Amniotic stem cell (primary cell): ENCODE measurements around the gene FAM120A.
"Not testable (repeated sequence)": the region's sequence is repeated elsewhere in the genome, so short reads cannot be mapped to it uniquely, and the experiment has no call there.

Experiments used
- DNase-seq: peaks from one replicate; lab custom pipeline; 2025; lab: John Stamatoyannopoulos, UW

Gene FAM120A

DNA sequence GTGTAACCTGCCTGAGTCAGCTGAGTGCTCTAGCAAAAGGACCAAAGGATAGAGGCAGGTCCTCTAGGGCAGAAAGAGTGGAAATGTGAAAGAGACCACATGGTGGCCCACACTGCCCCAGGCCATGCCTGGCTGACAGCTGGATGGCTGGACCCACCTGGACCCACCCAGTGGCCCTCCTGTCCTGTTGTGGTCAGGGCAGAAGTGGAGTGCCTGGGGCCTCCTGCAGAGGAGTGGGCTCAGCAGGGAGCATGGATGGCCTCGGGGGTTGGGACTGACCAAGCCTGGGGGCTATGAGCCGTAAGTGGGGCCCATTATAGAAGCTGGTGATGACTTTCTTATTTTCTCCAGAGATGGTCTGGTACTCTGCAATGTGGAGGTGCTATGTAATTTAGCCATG, 57.6 kb downstream of the FAM120A start:
- no peak for DNase-seq

DNA sequence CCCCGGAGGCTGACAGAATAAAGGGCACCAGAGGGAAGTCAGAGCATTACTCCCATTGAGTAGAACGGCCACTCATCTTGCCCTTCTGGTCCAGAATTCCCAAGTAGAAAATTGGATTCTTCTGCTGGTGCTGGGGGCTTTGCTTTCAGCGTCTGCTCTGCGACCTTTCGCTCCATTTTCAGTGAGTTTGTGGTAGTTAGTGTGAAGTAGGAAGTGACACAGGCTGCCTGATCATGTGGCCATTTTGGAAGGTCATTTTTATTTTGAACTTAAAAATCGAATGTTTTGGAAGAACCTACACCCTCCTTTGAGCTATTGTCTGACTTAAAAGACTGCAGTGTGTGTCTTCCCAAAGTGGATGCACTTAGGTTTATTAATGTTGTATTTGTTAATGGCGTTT, 58.6 kb downstream of the FAM120A start:
- no peak for DNase-seq

DNA sequence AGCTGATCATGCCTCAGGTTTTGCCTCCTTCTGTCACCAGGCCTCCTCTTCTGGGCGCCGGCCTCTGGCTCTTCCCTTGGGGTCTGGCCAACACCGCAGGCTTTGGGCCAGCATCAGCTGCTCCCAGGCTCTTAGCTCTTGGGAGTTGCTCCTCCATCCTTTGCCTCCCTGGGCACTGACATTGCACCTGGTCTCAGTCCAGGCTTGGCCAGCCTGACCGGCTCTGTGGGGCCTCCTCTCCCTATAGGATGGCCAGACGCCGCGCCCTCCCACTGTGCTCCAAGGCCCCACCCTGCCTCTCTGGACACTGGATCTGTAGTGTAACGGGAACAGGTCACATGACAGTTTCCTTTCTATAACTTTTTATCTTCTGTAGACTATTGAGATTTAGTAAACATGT, 59.7 kb downstream of the FAM120A start:
- DNase-seq, result not testable (repeated sequence)

DNA sequence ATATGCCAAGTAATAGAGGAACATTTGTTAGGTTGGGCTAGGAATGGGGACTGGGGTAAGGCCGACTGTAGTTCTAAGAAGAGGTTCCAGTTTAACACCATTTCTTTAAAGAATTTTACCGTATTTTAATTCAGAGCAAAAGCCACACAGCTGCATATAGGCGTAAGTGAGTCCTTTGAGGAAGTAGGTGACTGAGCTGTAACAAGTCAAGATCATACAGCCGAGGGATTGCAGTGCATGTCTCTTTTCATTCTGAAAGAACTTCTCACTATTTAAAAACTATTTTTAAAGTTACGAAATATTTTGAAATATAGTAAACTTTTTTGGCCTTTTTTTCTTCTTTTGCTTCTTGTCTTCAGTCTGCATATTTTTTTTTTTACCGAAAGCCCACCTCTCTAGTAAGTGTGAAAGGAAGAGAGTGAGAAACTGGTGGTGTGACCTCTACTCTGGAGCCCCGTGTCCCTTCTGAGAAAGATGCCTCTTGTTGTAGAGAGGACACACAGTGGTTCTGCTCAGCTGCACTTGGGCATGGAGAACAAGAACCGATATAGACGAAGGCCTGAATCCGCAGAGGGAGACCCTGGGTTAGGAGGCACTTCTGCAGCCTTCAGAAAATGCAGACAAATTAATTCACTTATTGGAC, 60.8 kb downstream of the FAM120A start:
- not testable (repeated sequence) for DNase-seq

DNA sequence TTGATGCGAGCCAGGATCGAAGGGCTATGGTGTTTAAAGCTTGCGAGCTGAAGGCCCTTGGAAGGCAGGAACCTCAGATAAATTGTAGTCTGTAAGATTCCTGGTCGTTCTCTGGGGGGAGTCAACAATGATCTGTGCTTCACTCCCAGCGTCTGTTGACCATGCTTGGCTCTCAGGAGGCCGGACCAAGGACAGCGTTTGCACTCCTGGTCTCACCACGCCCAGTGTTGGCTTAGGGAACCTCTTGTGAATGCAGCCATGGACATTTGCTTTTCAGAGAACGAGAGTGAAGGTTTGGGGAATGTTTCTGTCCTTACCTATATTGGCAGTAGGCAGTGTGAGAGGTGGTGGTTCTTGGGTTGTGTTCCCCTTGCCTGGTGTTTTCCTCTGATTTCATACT, 62.1 kb downstream of the FAM120A start:
- no peak for DNase-seq

DNA sequence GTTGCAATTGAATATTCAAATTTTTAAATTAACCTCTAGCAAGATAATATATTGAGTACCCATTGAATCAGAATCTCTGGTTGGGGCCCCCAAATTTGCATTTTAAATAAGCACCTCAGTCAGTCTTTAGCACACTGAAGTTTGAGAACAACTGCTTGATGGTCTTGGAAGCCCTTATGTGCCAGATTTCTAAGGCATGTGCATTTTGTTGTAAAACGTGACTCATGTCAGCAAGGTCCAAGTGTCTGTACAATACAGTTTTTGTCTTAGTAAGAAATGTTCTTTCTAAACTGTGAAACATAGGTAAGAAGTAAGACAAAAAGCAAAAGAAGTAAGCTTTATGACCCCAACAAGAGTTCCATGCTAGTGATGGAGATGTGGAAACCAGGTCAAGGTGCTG, 65.8 kb downstream of the FAM120A start:
- no peak for DNase-seq

DNA sequence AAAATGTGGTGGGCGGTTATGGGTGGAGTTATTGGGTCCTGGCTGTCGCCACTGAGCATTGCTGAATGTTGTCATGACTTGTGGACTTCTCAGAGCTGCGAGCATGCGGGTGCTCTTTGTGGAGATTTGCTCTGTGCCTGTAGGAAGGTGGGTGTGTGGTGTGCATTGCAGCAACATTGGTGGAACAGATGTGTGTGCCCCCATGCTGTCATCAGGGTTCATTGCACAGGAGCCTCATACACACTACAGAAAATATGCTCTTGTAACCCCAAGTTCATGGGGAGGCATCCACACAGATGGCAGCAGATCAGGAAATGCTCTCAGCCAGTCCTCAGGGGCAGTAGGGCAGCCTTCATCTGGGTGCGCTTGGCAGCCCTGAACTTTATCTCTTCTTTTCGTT, 69.0 kb downstream of the FAM120A start:
- DNase-seq, result no peak

DNA sequence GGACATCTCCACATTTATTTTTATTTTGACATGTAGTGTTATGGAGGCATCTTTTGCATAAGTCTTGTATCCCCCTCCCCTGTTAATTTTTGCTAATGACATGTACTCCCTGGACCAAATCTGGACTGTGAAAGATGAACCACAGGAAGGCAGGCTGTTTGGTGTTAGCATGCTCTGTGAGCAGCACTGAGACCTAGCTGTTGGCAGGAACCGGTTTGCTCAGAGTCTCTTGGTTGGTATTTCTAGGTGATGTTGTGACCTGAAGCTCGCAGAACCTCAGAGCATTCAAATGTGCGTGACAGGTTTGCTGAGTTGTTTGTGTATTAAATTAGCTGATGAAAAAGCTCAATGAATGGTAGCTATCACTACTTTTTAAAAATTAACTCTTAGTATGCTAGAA, 71.3 kb downstream of the FAM120A start:
- DNase-seq, result no peak

DNA sequence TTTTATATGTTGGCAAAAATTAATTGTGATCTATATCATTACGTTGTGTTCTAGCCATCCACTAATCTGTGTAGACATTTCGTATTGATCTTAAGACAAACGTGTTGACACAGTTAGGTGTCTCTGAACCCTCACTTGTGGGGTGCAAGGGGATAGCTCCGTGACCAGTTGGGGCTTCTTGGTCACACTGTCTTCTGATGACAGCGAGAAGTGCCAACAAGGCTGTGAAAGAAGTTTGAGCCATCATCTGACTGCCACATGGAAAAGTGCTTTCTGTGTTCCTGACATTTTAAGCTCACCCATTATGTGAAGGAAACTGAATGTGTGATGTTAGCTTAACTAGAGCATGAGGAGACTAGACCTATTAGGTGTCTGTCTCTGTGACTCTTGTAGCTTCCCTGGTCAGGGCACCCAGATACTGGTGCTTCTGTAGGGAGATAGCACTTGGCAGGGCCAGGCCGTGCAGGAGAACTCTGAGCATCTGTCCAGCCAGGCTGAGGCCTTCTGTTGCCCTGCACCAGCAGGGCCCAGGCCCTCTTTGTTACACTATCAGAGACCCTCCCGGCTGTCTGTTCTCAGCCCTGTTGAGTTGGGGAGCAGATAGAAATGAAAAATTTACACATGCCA, 72.1 kb downstream of the FAM120A start:
- DNase-seq, result no peak

DNA sequence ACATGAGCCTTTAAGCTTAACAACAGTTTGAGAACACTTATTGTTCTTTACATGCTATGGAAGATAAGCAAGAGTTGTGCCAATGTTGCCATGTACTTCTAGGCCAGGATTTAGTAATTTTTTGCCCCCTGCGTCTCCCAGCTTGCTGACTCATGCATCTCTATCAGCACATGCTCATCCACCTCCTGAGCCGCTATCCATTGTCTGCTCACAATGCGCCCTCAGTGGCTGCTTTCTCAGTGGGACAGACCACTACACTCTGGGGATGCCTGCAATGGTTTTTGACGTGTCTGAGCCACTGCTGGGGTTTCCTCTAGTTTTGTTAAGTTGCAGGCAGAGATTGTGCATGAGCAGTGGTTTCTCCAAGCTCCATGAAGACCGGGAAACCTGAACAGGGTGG, 74.0 kb downstream of the FAM120A start:
- no peak for DNase-seq

DNA sequence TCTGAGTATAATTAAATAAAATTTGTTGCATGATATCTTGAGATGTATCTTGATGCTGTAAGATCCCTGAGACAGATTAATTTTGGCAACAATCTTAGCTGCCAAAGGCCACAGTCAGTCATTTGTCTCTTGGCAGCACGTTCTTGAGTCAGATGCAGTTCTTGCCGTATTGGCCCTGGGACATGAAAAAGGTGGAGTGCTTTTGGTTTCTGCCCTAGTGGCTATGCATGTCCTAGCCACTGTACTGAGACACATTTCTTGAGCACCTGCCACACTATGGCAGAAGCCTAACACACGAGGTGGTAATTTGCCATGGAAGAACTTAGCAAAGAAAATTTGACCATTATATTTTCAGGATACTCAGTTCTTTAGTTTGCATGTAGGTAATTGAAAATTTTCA, 79.9 kb downstream of the FAM120A start:
- DNase-seq, result no peak

DNA sequence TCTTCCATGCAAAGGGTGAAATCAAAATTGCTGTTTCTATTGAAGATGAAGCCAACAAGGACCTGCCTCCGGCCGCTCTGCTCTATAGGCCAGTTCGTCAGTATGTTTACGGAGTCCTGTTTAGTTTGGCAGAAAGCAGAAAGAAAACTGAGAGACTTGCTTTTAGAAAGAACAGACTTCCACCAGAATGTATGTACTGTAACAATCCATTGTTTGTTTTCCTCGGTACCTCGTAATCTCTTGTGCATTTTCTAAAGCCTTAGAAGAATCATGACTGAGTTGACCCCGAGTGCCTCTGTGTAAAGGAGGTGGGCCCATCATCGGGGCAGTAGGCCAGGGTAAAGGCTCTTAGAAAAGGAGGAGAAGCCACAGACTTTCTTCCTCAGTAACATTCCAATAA, 80.7 kb downstream of the FAM120A start:
- DNase-seq, result no peak

DNA sequence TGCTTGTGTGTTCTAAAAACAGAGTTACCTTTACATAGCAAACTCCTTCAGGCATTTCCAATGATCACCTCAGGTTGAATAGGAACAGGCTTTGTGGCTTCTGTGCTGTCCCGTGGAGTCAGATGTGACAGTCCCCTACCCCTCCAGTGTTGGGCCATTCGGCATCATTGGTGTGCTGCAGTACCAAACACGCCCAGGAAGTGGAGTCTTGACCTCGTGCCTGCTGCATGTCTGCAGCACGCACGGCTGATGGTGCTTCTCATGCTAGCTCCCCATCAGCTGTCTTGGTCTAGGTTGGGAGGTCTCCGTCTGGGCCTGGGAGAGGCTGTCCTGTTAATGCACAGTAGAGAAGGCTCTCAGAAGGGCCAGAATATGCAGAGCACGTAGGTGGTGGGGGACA, 82.4 kb downstream of the FAM120A start:
- DNase-seq, result no peak

DNA sequence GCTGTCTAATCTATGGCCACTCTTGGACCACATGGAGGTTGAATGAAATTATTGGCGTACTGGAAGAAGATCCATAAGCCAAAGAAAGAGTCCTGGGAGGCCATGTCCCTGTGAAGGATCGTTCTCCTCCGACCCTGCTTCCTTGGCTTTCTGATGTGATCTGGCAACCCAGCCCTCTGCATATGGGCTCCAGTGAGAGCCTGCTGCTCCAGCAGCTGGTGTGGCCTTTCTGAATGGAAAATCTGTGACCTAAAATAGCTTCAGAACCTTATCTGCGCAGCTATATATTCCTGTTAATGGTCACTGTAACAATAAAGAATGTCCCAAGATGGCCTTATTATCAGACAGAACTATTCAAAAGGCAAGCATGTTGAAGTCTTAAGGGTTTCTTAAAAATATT, 84.7 kb downstream of the FAM120A start:
- no peak for DNase-seq

DNA sequence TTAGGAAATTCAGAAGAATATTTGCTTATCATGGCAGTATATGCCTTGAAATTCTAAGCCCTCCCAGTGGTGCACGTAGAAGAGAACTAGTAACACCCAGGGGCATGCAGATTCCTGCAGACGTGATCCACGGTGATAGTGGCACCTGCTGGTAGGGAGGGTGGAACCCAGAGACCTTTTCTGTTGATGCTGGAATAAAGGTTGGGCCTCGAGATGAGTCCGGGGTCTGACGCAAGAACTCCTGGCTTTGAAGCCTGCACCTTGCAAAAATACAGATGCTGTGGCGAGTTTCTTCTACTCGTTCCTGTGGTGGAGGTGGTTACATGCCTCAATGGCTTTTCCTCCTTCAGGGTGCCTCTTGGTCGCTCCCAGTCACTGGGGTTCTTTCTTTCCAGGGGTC, 85.4 kb downstream of the FAM120A start:
- no peak for DNase-seq

DNA sequence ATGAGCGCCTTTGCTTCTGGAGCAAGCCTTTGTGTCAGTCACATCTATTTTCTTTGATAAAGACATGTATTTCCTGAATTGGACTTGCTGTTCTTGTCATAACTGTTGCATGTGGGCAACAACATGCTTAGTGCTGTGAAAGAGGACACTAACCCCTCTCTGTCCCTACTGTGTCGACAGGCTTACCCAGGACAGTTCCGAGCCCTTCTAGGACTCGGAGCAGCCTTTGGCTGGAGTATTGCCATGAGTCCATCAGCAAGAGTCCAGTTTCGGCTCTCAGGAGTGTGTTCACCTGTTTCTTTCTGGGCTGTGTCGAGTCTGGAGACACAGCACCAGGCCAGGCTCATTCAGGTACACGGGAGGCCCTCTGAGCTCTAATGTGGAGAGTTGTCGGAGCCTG, 88.8 kb downstream of the FAM120A start:
- no peak for DNase-seq

DNA sequence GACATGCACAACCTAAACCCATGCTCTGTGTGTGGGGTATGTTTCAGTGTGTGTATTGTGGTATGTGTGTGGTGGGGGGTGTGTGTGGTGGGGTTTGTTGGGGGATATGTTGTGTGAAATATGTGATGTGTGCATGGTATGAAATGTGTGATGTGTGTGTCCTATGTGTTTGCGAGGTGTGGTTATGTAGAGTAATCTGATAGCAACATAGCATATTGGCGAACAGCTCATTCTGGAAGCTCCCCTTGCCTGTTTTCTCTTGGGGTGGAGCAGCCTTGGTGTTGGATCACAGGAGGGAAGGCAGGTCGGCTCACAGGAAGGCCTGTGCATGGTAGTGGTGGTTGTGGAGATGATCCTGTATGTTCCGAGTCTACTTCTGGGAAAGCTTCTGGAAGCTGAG, 89.5 kb downstream of the FAM120A start:
- no peak for DNase-seq

DNA sequence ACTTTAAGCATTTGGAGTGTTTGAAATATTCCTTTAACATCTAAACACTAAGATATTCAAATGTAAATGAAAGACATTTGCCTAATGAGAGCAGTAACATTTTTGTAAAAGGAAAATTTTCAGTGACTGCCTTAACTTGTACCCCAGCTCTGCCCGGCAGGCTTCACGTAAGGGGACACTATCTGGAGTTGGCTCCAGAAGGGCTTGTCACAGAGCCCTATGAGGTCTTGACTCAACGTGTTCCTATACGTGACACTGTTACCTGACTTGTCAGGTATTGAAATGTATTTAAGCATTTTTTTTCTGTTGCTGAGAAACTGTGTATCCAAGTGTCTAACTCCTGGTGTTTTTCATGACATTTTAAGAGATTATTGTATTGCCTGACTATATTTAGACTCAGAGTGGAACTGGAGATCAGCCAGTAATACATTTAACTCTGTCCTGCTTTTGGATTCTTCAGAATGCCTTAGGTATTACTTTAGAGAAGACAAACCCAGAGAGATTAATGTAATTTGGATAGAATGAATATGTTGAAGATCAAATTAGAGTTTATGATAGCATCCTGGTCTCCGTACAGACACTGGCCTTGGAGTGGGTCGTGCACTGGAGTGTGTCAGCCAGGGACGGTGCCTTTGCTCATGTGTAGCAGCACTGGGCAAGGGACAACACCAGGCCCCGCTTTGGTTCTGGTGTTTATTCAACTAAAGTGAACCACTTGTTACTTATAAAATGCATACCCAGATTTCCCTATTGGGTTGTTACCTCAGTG, 90.3 kb downstream of the FAM120A start:
- no peak for DNase-seq

DNA sequence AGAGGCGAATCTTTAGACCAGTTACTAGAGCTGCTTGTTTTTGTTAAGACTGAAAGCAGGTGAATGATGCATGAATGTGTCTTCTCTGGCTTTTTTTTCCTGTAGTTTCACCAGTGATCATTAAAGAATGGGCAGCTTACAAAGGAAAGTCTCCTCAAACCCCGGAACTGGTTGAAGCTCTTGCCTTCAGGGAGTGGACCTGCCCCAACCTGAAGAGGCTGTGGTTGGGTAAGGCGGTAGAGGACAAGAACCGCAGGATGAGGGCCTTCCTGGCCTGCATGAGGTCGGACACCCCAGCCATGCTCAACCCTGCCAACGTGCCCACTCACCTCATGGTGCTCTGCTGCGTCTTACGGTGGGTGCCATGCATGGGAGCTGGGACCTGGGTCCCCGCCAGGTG, 91.6 kb downstream of the FAM120A start:
- no peak for DNase-seq

DNA sequence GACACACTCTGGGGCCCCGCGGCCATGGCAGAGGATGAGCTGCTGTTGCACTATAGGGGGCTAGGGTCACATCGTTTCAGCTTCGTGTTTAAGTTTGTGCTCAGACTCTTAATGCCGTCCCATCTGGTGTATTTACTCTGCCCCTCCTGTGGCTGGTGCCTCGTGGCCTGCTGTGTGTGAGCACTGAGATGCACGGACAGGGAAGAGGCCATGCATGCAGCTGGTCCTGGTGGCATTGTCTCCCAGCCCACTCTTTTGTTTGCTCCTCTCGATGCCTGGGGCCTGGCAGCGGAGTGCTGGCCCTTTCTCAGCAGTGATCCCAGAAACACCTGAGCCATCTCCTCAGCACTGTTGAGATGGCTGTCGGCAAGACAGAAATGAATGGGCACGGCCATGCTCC, 94.9 kb downstream of the FAM120A start:
- no peak for DNase-seq

DNA sequence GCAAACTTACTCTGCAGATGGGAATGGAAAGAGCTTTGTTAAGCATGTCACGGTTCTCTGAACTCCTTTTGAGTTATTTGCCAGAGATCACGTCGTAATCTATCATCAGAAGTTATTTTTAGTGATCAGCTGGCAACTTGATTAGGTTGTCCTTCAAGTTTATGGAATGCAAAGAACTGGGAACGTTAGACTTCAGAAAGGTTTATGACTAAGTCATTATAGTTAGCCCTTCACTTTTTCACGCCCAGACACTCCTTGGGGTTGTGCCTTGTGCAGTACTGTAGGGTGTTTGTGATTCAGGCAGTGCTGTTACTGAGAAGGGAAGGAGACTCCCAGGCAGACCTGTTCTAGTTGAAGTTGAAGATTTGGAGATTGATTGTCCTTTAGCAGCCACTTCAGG, 98.1 kb downstream of the FAM120A start:
- no peak for DNase-seq

DNA sequence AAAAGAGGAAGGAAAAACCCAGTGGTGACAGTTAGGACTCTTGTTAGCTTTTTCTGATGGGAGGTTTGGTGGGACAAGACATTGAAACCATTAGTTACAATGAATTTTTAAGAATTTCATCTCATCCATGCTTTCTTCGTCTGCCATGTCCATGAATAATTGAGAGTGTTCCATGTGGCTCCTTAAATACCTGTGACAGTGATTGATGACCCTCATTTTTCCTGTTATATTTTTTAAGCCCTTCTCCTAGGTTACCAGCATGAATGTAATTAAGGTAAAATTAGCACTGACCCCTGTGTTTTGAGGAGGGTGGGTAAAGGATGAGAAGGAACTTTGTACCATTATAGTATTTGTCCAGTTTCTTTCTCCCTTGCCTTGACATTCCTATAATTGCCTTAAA, 101.4 kb downstream of the FAM120A start:
- no peak for DNase-seq

DNA sequence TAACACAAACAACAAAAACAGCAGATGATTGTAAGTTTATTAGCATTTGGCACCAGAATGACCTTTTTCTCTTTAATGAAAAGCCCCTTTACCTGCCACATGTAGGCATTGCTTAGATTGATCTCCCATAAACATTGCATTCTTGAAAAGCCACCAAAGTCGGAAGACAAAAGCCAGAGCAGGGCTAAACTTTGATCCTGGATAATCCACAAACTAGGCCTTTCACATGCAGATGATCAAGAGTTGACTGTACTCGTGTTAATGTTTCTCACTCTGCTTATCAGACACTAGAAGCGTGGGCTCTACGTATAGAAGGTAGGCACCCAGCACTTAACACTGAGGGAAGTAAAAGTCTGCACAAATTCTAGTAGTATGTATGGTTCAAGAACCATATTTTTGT, 103.9 kb downstream of the FAM120A start:
- DNase-seq, result no peak
